Panc1 (cell line): Measurements from ENCODE around the gene CLTB. TPM values are rescaled to one million over a fixed set of nuclear protein-coding genes. Genes with fewer than 3 reads are reported as not detected.

Experiments used
- ATAC-seq: fragments of 200-7000 bp; cut with Tn5 transposase; 2 replicates; pipeline ENCODE4 v1.9.1; 2020; ENCODE audit warnings: mild to moderate bottlenecking, moderate library complexity
- BruUV-seq: library from RNA; stranded (reverse); fragments of 400-500 nt; replicated peaks from 2 replicates; lab custom pipeline; 2021; lab: Mats Ljungman, UMichigan
- CTCF ChIA-PET: fragments of 300-600 bp; sonication (Branson Sonifier 250); formaldehyde crosslinking; loops from one replicate; lab custom pipeline; 2022; ENCODE audit warnings: antibody characterized with exemption; lab: Charles Lee
- POLR2A ChIA-PET: fragments of 300-600 bp; sonication (Branson Sonifier 250); formaldehyde crosslinking; loops from one replicate; lab custom pipeline; 2022; ENCODE audit warnings: antibody characterized with exemption; lab: Charles Lee
- DNase-seq: peaks from one replicate; pipeline ENCODE4 v3.0.0-alpha.2; 2010; ENCODE audit warnings: low read depth, low spot score
- H3K27ac ChIP-seq: 2 replicates; pipeline ENCODE4 v1.5.1; 2011; ENCODE audit warnings: mild to moderate bottlenecking, low read length, inconsistent platforms
- H3K27me3 ChIP-seq: fragments of 200-500 bp; sonication (Bioruptor generic); 2 replicates; pipeline ENCODE4 v1.6.0; 2014; ENCODE audit warnings: low read length, inconsistent platforms; ENCODE audit not compliant: control insufficient read depth, insufficient read depth
- H3K36me3 ChIP-seq: fragments of 200-500 bp; sonication (Bioruptor generic); 2 replicates; pipeline ENCODE4 v1.5.1; 2014; ENCODE audit warnings: inconsistent platforms, mild to moderate bottlenecking, low read length, moderate library complexity; ENCODE audit not compliant: control insufficient read depth, insufficient read depth
- H3K4me1 ChIP-seq: 2 replicates; pipeline ENCODE4 v1.5.1; 2011; ENCODE audit warnings: inconsistent platforms, mild to moderate bottlenecking, low read length, moderate library complexity; ENCODE audit not compliant: control insufficient read depth, insufficient read depth
- H3K4me3 ChIP-seq, 2 experiments: 2 replicates each; pipeline ENCODE4 v1.5.1; 2011 to 2012; ENCODE audit warnings: low read depth in 2 of 2, low read length in 2 of 2, mild to moderate bottlenecking in 2 of 2, inconsistent platforms in 1 of 2, moderate library complexity in 1 of 2
- H3K9me3 ChIP-seq: fragments of 200-500 bp; sonication (Bioruptor generic); 2 replicates; pipeline ENCODE4 v1.5.1; 2014; ENCODE audit warnings: low read depth, mild to moderate bottlenecking, inconsistent platforms, low read length, moderate library complexity; ENCODE audit not compliant: control insufficient read depth, insufficient read depth
- POLR2AphosphoS5 ChIP-seq: IDR thresholded peaks from 2 replicates; pipeline ENCODE4 v1.6.1; 2012; ENCODE audit warnings: mild to moderate bottlenecking, low read depth, low read length, moderate library complexity
- REST ChIP-seq, 2 experiments: IDR thresholded peaks; 2 replicates each; pipeline ENCODE4 v1.6.1; 2011 to 2012; ENCODE audit warnings: low read depth in 2 of 2, control low read depth in 1 of 2, low read length in 1 of 2, mild to moderate bottlenecking in 1 of 2, moderate library complexity in 1 of 2; ENCODE audit not compliant: insufficient read depth in 1 of 2
- SIN3A ChIP-seq: IDR thresholded peaks from 2 replicates; pipeline ENCODE4 v1.6.1; 2012; ENCODE audit warnings: low read depth, mild to moderate bottlenecking, low read length, moderate library complexity, borderline replicate concordance; ENCODE audit not compliant: insufficient read depth
- TCF7L2 ChIP-seq: IDR thresholded peaks from 2 replicates; pipeline ENCODE4 v1.6.1; 2011; ENCODE audit warnings: mild to moderate bottlenecking, low read depth, low read length, inconsistent platforms
- in situ Hi-C: cut with HindIII; loops from 2 replicates; pipeline ENCODE4 v1.10.0; 2016; ENCODE audit warnings: low sequenced_read_pairs, low pct_unique_long_range_greater_than_20kb
- intact Hi-C: fragments of 100-400 bp; cut with micrococcal nuclease; formaldehyde crosslinking; loops from one replicate; pipeline ENCODE4 v1.10.0; 2022; ENCODE audit not compliant: unreplicated experiment
- total RNA-seq: library from RNA; stranded (reverse); gene quantifications from one replicate; pipeline ENCODE4 v1.2.1, GENCODE V29; 2021; ENCODE audit not compliant: unreplicated experiment
- TF ChIP-seq, protein P1 (sequence below): fragments of 450-650 bp; IDR thresholded peaks from 2 replicates; pipeline ENCODE4 v1.5.1; 2017; ENCODE audit warnings: mild to moderate bottlenecking

CLTB gene
- total RNA-seq, 1 experiment from 2014 or later: 124 TPM

DNA sequence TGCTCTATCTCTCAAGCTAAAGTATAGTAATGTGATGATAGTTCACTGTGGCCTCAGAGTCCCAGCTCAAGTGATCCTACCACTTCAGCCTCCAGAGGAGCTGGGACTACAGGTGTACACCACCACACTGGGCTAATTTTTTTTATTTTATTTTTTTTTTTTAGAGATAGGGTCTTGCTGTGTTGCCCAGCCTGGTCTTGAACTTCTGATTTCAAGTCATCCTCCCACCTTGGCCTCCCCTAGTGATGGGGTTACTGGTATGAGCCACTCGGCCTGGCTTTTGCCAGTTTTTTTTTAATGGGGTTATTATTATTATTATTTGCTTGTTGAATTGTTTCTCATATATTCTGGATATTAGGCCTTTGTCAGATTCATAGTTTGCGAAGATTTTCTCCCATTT is 45.0 kb upstream of the CLTB start:
- ATAC-seq: no peak
- H3K4me1 ChIP-seq: no peaks in the 10 kb centered on the region
- in situ Hi-C loops: no loop called here
- intact Hi-C loops: no loop called here
- no peak overlapping the region for H3K27ac ChIP-seq
- H3K36me3 ChIP-seq: no peaks in the 10 kb centered on the region
- TF ChIP-seq REST (IDR thresholded peaks at IDR 0.05; ENCODE audit: insufficient read depth in 1 of 2, low read depth in 2 of 2, low read length in 1 of 2) (no peak), TCF7L2 (no peak), SIN3A (no peak), POLR2AphosphoS5 (no peak)
- TF ChIP-seq, protein P1, sequence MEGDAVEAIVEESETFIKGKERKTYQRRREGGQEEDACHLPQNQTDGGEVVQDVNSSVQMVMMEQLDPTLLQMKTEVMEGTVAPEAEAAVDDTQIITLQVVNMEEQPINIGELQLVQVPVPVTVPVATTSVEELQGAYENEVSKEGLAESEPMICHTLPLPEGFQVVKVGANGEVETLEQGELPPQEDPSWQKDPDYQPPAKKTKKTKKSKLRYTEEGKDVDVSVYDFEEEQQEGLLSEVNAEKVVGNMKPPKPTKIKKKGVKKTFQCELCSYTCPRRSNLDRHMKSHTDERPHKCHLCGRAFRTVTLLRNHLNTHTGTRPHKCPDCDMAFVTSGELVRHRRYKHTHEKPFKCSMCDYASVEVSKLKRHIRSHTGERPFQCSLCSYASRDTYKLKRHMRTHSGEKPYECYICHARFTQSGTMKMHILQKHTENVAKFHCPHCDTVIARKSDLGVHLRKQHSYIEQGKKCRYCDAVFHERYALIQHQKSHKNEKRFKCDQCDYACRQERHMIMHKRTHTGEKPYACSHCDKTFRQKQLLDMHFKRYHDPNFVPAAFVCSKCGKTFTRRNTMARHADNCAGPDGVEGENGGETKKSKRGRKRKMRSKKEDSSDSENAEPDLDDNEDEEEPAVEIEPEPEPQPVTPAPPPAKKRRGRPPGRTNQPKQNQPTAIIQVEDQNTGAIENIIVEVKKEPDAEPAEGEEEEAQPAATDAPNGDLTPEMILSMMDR: no peak
- POLR2A ChIA-PET: no interaction called here
- CTCF ChIA-PET: interaction anchor here (0.6 kb wide), 1 partner anchor 31 kb away, joined by 3 read pairs; no protein-coding TSS in a partner anchor
- no peaks in the 10 kb centered on the region for H3K27me3 ChIP-seq
- no TSS peak for BruUV-seq
- DNase-seq: no peak
- H3K4me3 ChIP-seq: no peak overlapping the region
- H3K9me3 ChIP-seq: no peaks in the 10 kb centered on the region

DNA sequence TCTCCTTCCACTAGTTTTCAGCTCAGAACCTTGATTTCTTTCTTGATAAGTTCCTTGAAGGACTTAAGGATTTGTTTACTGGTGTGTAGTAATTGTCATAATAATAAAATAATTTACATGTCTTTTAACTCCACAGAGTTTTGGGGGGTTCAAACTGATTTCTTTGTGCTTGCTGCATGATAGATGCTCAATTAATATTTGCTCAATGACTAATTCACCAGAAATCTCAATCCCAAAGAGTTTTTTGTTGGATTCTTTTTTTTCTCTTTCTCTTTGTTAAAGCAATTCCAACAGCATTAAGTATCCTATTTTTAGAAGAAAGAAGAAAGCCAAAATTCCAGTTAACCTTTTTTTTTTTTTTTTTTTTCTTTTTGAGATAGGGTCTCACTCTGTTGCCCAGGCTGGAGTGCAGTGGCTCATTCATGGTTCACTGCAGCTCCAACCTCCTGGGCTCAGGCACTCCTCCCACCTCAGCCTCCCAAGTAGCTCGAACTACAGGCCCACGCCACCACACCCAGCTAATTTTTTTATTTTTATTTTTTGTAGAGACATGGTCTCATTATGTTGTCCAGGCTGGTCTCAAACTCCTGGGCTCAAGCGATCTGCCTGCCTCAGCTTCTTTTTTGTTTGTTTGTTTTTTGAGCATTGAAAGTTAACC is 42.7 kb upstream of the CLTB start:
- H3K27ac ChIP-seq: no peak overlapping the region
- DNase-seq: no peak
- BruUV-seq: no TSS peak
- TF ChIP-seq SIN3A (no peak), REST (IDR thresholded peaks at IDR 0.05; ENCODE audit: insufficient read depth in 1 of 2, low read depth in 2 of 2, low read length in 1 of 2) (no peak), TCF7L2 (no peak), POLR2AphosphoS5 (no peak)
- TF ChIP-seq, protein P1: no peak
- H3K27me3 ChIP-seq: no peaks in the 10 kb centered on the region
- no peaks in the 10 kb centered on the region for H3K36me3 ChIP-seq
- in situ Hi-C loops (no loop called here), intact Hi-C loops (no loop called here)
- no peaks in the 10 kb centered on the region for H3K4me1 ChIP-seq
- ATAC-seq: no peak
- ChIA-PET CTCF (no interaction called here), POLR2A (interaction anchor here (0.6 to 1.0 kb wide), 3 partner anchors 9 to 77 kb away, joined by 3 to 7 read pairs (median 3); no protein-coding TSS in a partner anchor)
- H3K9me3 ChIP-seq: no peaks in the 10 kb centered on the region
- no peak overlapping the region for H3K4me3 ChIP-seq
